Measurements from ENCODE around the gene TENM4. TPM values are rescaled to one million over a fixed set of nuclear protein-coding genes. Genes with fewer than 3 reads are reported as not detected.

The TENM4 gene
- total RNA-seq, 1 experiment from 2014 or later = 25.0 TPM

DNA sequence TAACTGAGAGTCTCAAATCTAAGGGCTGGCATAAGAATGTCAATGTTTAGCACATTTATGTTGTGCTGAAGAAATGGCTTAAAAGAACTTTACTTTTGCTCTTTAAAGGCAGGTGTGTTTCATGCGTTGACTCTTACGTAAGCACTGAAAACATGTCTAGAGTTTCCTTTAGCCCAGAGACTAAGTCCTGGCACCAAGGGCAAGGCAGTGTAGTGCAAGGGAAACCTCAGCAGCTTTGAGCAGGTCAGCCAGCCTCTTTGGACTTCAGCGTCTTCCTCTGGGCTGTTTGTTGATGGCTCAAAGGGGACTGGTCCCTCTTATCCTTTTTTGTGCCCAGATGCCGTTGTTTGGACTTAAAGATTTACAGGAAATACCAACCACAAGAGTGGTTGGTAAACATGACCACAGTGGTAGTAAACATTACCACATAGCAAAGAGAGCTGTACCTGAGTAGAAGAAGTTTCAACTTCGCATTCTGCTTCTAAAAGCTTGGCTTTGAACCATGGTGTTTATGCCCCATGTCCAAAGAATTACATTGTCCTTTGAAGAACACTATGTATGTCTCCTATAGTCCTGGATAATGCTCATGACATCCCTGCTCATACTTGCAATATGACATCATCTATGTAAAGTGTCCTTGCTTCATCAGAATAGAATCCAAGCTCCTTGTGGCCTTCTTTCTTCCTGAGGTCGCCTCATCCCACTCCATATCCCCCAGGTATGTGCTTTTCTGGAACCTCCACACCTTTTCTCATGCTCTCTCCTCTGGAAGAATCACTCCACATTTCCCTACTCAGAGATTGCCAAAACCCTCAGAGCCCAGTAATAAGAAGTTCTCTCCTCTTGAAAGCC, 23.5 kb downstream of the TENM4 start (continued):
- TF ChIP-seq, protein P1, sequence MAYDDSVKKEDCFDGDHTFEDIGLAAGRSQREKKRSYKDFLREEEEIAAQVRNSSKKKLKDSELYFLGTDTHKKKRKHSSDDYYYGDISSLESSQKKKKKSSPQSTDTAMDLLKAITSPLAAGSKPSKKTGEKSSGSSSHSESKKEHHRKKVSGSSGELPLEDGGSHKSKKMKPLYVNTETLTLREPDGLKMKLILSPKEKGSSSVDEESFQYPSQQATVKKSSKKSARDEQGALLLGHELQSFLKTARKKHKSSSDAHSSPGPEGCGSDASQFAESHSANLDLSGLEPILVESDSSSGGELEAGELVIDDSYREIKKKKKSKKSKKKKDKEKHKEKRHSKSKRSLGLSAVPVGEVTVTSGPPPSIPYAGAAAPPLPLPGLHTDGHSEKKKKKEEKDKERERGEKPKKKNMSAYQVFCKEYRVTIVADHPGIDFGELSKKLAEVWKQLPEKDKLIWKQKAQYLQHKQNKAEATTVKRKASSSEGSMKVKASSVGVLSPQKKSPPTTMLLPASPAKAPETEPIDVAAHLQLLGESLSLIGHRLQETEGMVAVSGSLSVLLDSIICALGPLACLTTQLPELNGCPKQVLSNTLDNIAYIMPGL (CRISPR knock-in tag; IDR thresholded peaks at IDR 0.05) = no peak
- TF ChIP-seq ELF4 (CRISPR knock-in tag; IDR thresholded peaks at IDR 0.05; ENCODE audit: low read depth) (no peak), SOX15 (CRISPR knock-in tag; IDR thresholded peaks at IDR 0.05) (no peak), EMX1 (CRISPR knock-in tag; IDR thresholded peaks at IDR 0.05) (no peak), ZNF232 (CRISPR knock-in tag; IDR thresholded peaks at IDR 0.05) (no peak)
- TF ChIP-seq, protein P2, sequence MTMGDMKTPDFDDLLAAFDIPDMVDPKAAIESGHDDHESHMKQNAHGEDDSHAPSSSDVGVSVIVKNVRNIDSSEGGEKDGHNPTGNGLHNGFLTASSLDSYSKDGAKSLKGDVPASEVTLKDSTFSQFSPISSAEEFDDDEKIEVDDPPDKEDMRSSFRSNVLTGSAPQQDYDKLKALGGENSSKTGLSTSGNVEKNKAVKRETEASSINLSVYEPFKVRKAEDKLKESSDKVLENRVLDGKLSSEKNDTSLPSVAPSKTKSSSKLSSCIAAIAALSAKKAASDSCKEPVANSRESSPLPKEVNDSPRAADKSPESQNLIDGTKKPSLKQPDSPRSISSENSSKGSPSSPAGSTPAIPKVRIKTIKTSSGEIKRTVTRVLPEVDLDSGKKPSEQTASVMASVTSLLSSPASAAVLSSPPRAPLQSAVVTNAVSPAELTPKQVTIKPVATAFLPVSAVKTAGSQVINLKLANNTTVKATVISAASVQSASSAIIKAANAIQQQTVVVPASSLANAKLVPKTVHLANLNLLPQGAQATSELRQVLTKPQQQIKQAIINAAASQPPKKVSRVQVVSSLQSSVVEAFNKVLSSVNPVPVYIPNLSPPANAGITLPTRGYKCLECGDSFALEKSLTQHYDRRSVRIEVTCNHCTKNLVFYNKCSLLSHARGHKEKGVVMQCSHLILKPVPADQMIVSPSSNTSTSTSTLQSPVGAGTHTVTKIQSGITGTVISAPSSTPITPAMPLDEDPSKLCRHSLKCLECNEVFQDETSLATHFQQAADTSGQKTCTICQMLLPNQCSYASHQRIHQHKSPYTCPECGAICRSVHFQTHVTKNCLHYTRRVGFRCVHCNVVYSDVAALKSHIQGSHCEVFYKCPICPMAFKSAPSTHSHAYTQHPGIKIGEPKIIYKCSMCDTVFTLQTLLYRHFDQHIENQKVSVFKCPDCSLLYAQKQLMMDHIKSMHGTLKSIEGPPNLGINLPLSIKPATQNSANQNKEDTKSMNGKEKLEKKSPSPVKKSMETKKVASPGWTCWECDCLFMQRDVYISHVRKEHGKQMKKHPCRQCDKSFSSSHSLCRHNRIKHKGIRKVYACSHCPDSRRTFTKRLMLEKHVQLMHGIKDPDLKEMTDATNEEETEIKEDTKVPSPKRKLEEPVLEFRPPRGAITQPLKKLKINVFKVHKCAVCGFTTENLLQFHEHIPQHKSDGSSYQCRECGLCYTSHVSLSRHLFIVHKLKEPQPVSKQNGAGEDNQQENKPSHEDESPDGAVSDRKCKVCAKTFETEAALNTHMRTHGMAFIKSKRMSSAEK (CRISPR knock-in tag; IDR thresholded peaks at IDR 0.05; ENCODE audit: borderline replicate concordance) = no peak

DNA sequence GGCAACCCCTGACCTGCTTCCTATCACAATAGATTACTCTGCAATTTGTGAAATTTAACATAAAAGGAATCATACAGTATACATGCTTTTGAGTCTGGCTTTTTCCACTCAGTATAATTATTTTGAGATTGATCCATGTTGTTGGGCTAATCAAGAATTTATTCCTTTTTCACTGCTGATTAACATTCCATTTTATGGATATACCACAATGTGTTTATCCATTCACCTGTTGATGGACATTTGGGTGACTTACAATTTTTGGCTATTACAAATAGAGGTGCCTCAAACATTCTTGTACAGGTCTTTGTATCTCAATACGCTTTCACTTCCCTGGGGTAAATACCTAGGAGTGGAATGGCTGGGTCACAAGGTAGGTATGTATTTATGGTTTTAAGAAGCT, 24.9 kb downstream of the TENM4 start:
- Mint-ChIP-seq H3K4me1 (peaks cover 15% of the 10 kb centered on the region), H3K27ac (no peak overlapping the region), H3K4me3 (no peak overlapping the region), H3K27me3 (ENCODE audit: low read depth) (peaks cover 3% of the 10 kb centered on the region; the same call in 1 of the 2 replicates), H3K36me3 (peaks cover 12% of the 10 kb centered on the region), H3K9me3 (peaks cover 16% of the 10 kb centered on the region)
- no peak for ATAC-seq
- ChIA-PET POLR2A (no interaction called here), CTCF (interaction anchor here (5.5 kb wide), 1 partner anchor 15 kb away, joined by 38 read pairs; no protein-coding TSS in a partner anchor)
- TF ChIP-seq, protein P3, sequence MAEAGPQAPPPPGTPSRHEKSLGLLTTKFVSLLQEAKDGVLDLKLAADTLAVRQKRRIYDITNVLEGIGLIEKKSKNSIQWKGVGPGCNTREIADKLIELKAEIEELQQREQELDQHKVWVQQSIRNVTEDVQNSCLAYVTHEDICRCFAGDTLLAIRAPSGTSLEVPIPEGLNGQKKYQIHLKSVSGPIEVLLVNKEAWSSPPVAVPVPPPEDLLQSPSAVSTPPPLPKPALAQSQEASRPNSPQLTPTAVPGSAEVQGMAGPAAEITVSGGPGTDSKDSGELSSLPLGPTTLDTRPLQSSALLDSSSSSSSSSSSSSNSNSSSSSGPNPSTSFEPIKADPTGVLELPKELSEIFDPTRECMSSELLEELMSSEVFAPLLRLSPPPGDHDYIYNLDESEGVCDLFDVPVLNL (CRISPR knock-in tag; IDR thresholded peaks at IDR 0.05; ENCODE audit: borderline replicate concordance, low read depth) = no peak
- TF ChIP-seq HMGA2 (CRISPR knock-in tag; IDR thresholded peaks at IDR 0.05) = no peak
- TF ChIP-seq IRF2 (CRISPR knock-in tag; IDR thresholded peaks at IDR 0.05; ENCODE audit: borderline replicate concordance, low read depth) = no peak
- peak; percentile 82; the same call in 1 of the 2 replicates for TF ChIP-seq GTF2I (CRISPR knock-in tag; conservative IDR thresholded peaks at IDR 0.05)
- DNase-seq (ENCODE audit: low spot score) = no peak

DNA sequence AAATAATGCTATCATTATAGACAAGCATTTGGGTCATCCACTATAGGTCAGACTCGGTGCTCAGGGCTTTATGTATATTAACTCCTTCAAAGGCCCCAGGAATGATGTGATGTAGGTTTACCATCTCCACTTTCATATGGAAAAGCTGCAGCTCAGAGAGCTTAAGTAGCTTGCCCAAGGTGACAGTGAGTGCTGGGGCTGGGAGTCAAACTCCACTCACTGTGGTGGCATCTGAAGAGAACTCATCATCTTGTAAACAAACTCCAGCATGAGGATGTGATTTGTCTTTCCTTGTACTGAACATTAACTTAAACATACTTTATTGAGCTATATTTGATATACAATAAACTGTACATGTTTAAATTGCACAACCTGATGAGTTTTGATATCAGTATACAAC, 25.4 kb downstream of the TENM4 start:
- no peak overlapping the region for H3K4me3 Mint-ChIP-seq
- peaks cover 12% of the 10 kb centered on the region for H3K4me1 Mint-ChIP-seq
- ChIA-PET POLR2A (no interaction called here), CTCF (interaction anchor here (5.5 kb wide), 1 partner anchor 15 kb away, joined by 38 read pairs; no protein-coding TSS in a partner anchor)
- no peak overlapping the region for H3K27ac Mint-ChIP-seq
- ATAC-seq (no peak), DNase-seq (ENCODE audit: low spot score) (no peak)
- H3K9me3 Mint-ChIP-seq = peaks cover 16% of the 10 kb centered on the region
- peaks cover 12% of the 10 kb centered on the region for H3K36me3 Mint-ChIP-seq
- peaks cover 3% of the 10 kb centered on the region; the same call in 1 of the 2 replicates for H3K27me3 Mint-ChIP-seq (ENCODE audit: low read depth)
- TF ChIP-seq GRHL2 (CRISPR knock-in tag; IDR thresholded peaks at IDR 0.05; ENCODE audit: insufficient replicate concordance, severe bottlenecking) (no peak), RORB (CRISPR knock-in tag; IDR thresholded peaks at IDR 0.05) (no peak), ZNF121 (CRISPR knock-in tag; IDR thresholded peaks at IDR 0.05) (no peak)
- TF ChIP-seq, protein P4, sequence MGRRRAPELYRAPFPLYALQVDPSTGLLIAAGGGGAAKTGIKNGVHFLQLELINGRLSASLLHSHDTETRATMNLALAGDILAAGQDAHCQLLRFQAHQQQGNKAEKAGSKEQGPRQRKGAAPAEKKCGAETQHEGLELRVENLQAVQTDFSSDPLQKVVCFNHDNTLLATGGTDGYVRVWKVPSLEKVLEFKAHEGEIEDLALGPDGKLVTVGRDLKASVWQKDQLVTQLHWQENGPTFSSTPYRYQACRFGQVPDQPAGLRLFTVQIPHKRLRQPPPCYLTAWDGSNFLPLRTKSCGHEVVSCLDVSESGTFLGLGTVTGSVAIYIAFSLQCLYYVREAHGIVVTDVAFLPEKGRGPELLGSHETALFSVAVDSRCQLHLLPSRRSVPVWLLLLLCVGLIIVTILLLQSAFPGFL (CRISPR knock-in tag; IDR thresholded peaks at IDR 0.05; ENCODE audit: borderline replicate concordance) = no peak
- TF ChIP-seq, protein P3 (CRISPR knock-in tag; IDR thresholded peaks at IDR 0.05; ENCODE audit: borderline replicate concordance, low read depth) = no peak
- TF ChIP-seq, protein P1 (CRISPR knock-in tag; IDR thresholded peaks at IDR 0.05) = no peak
- TF ChIP-seq, protein P5, sequence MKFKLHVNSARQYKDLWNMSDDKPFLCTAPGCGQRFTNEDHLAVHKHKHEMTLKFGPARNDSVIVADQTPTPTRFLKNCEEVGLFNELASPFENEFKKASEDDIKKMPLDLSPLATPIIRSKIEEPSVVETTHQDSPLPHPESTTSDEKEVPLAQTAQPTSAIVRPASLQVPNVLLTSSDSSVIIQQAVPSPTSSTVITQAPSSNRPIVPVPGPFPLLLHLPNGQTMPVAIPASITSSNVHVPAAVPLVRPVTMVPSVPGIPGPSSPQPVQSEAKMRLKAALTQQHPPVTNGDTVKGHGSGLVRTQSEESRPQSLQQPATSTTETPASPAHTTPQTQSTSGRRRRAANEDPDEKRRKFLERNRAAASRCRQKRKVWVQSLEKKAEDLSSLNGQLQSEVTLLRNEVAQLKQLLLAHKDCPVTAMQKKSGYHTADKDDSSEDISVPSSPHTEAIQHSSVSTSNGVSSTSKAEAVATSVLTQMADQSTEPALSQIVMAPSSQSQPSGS (CRISPR knock-in tag; IDR thresholded peaks at IDR 0.05; ENCODE audit: borderline replicate concordance, low read depth) = no peak
- TF ChIP-seq, protein P6, sequence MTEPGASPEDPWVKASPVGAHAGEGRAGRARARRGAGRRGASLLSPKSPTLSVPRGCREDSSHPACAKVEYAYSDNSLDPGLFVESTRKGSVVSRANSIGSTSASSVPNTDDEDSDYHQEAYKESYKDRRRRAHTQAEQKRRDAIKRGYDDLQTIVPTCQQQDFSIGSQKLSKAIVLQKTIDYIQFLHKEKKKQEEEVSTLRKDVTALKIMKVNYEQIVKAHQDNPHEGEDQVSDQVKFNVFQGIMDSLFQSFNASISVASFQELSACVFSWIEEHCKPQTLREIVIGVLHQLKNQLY (CRISPR knock-in tag; IDR thresholded peaks at IDR 0.05) = no peak

All from WTC11 (cell line).